GM15510 (cell line): ENCODE measurements around the gene PPP1CB.

Experiments used
- POLR2A ChIP-seq: IDR thresholded peaks from 3 replicates; pipeline ENCODE4 v1.6.1; 2011; ENCODE audit warnings: borderline replicate concordance; ENCODE audit not compliant: insufficient read length; ENCODE audit errors: extremely low read depth

PPP1CB gene

DNA sequence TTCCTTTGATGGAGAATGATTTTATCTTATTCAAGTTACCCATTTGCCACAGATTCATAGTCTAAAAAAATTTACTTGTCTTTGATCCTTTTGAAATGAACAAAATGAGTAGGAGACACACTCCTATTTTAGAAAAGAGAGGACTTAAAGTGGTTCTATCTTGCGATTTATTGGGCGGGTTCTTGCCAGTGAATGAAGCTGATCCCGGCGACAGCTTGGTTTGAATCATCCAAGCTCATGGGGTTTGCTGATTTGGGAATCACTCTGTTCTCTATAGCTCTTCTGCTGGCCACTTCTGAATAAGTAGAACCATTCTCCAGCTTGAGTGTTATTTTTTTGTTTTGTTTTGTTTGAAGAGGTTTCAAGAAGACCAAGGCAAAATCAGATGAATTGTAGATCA is 25.5 kb upstream of the PPP1CB start:
- TF ChIP-seq POLR2A = no peak

DNA sequence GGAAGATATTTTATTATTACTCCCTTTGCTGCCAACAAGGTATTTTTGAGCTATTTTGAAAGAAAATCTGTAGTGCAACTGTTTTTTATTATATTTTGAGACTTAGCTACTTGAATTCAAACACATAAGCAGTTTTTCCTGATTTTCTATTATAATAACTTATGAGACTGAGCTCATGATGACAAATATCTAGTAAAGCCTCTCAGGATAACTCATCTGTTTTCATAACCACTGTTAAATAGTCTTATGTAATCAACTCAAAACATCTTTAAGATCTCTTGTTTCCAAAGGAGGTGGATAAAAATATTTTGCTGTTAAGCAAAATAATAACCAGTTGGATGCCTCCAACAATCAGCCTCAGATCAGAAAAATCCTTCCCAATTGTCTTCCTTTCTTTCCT is 21.9 kb upstream of the PPP1CB start:
- no peak for TF ChIP-seq POLR2A

GRCh38 chr2:28730641-28731146 is 20.9 kb upstream of the PPP1CB start:
- TF ChIP-seq POLR2A = no peak

GRCh38 chr2:28735511-28735910 is 16.1 kb upstream of the PPP1CB start:
- no peak for TF ChIP-seq POLR2A

GRCh38 chr2:28736034-28736433 is 15.6 kb upstream of the PPP1CB start:
- no peak for TF ChIP-seq POLR2A

- TF ChIP-seq POLR2A = no peak
These were observed 14.0 kb upstream of the PPP1CB start for GRCh38 chr2:28737655-28738054.

GRCh38 chr2:28745225-28745624 is 6.4 kb upstream of the PPP1CB start:
- no peak for TF ChIP-seq POLR2A

DNA sequence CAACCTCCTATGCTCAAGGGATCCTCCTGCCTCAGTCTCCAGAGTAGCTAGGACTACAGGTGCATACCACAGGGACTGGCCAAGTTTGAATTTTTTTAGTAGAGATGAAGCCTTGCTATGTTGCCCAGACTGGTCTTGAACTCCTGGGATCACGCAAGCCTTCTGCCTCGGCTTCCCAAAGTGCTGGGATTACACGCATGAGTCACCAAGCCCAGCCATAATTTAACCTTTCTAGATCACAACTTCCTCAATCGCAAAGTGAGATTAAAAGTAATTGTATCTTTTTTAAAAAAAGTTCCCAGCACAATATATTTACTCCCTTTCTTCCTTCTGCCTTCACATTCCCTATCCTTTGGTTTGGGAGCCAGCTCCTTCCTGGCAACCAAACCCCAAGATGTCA is 5.8 kb upstream of the PPP1CB start:
- TF ChIP-seq POLR2A = no peak

DNA sequence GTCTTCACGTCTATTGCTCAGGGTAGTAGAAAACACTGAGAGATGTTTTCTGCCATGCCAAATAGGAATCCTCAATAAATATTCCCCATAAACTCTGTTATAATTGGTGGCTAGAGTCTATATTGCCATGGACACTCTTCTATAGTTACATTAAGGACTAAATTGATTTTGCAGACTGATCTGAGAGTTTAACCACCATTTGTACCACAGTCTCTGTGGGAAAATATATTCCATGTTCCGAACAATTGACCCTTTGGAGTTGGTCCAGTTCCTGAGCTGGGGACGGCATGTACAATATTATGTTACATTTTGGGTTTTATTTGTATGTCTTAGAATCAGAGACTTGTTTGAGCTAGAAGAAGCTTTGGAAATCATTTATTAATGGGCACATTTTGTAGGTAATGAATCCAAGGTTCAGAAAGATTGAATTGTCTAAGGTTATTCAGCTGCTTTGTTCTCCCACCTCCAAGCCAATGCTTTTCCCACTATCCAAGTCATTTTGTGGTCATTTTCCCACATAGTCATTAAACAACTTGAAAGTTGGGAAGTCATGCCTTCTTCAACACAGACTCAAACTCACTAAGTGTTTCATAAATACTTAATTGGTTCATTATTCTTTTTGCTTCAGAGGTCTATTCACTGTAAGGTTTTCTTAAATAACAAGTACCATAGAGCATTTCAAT is 5.1 kb upstream of the PPP1CB start:
- TF ChIP-seq POLR2A = no peak

DNA sequence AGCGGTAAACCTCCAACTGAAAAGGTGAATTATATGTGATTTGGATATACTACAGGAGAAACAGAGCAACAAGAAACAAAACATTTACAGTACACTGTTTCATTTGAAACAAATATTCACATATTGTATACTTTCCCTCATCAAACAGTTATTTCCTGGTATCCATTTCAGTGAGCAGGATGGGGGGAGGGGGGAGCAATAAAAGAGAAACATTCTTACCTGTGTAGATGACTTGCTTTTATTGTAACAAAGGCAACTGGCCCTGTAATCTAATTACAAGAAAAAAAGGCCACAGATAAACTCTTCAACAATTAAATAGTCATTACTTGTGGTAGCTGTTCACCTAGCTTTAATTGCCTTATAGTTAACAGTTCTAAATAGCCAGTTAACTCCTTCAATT is 3.9 kb upstream of the PPP1CB start:
- no peak for TF ChIP-seq POLR2A

DNA sequence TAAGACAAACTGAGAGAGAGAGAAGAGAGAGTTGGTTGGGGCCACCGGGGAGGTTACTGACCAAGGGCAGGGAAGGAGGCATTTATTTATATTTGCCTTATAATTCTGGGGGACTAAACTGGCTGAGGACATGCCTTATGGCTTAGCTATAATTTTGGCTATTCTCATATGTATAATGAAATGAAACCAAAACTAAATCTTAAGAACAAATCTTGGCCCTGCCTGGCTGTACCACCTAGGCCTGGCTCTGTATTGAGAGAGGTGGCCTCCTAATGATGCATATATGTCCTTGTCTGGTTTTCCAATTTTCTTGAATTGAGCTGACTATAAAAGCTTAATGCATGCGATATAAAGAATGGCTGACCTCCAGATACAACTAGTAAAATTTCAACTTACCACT is 3.5 kb upstream of the PPP1CB start:
- TF ChIP-seq POLR2A = no peak

GRCh38 chr2:28748941-28749340 is 2.7 kb upstream of the PPP1CB start:
- TF ChIP-seq POLR2A = no peak

- TF ChIP-seq POLR2A = no peak
These were observed 2.1 kb upstream of the PPP1CB start for GRCh38 chr2:28749526-28749925.

- no peak for TF ChIP-seq POLR2A
These were observed 1.0 kb upstream of the PPP1CB start for GRCh38 chr2:28750316-28751251.

- TF ChIP-seq POLR2A = no peak
These were observed 463 bp downstream of the PPP1CB start for GRCh38 chr2:28751956-28752630.

DNA sequence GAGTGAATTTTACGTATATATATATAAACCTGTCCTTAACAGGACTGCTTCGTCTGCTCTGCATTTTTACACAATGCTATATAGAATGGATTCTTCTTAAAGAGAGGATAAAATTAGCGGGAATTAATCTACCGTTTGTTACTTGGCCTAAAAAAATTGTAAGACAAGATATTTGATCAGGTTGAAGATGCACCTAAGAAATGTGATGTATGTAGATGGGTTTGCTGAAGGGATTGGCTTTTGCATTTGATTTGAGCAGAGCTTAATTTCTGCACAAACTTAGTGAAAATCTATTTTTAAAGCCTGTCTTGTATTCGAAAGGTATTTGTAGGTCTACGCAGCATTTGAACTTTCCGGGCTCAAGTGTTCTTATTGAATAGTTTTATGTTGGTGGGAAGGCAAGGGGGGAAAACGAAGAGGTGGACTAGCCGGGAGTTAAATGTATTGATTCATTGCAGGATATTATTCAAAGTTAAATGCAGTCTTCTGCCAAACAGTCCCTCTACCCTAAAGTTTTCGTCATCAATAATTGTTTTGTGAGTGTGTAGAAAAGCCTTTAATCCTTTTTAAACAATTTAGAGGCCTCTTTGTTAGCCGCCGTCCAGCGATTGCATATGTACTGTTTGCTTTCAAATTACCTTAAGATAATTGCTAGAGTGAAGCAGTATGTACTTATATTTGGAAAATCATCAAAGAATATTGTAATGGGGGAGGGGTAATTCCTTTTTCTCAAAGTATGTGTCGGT is 1.2 kb downstream of the PPP1CB start:
- TF ChIP-seq POLR2A = no peak

GRCh38 chr2:28754321-28754720 is 2.7 kb downstream of the PPP1CB start:
- TF ChIP-seq POLR2A = no peak
